GM12874 (cell line): ENCODE data around the gene C6orf58.

Source experiments
- TF ChIP-seq, protein P1 (sequence below): IDR thresholded peaks from 2 replicates; pipeline ENCODE4 v1.5.1; 2011; ENCODE audit warnings: low read depth, mild to moderate bottlenecking, control low read depth, low read length, moderate library complexity; ENCODE audit not compliant: insufficient read depth

Gene C6orf58

DNA sequence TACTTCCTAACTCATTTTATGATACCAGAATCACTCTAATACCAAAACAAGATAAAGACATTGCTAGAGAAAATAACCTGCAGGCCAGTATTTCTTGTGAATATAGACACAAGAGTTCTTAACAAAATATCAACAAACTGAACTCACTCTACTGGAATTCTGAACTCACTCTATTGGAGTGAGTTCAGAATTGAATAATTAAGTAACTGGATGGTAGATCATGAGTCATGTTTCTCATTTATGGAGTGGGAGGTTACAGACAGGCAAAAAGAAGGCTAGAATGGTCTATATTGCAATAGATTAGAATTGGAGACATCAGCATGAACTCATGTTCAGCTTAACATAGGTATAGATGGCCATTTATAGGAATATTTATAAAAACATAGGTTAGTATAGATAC, 26.6 kb upstream of the C6orf58 start:
- TF ChIP-seq, protein P1, sequence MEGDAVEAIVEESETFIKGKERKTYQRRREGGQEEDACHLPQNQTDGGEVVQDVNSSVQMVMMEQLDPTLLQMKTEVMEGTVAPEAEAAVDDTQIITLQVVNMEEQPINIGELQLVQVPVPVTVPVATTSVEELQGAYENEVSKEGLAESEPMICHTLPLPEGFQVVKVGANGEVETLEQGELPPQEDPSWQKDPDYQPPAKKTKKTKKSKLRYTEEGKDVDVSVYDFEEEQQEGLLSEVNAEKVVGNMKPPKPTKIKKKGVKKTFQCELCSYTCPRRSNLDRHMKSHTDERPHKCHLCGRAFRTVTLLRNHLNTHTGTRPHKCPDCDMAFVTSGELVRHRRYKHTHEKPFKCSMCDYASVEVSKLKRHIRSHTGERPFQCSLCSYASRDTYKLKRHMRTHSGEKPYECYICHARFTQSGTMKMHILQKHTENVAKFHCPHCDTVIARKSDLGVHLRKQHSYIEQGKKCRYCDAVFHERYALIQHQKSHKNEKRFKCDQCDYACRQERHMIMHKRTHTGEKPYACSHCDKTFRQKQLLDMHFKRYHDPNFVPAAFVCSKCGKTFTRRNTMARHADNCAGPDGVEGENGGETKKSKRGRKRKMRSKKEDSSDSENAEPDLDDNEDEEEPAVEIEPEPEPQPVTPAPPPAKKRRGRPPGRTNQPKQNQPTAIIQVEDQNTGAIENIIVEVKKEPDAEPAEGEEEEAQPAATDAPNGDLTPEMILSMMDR = no peak

DNA sequence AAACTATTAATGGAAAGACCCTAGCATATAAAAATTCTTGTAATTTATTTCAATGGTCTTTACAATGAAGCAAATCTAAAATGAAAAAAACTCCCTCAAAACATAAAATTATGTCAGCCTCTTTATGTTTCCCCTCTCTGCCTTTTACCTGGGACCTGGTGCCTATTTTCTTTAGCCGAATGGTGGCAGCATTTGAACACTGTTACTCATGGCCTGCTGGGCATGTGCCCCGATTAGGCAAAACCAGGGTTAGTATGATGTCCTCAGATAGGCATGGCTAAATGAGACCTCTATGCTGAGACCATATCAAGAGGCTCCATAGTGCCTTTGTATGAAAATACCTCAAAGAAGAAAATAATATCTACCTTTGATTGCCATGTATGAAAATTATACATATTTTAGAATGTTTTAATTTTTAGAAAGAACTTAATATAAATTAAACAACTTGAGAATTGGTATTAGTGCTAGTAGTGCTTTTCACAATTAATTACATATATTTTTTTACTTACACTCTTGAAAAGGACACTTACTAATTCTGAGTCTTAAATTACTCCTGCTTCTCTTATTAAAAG, 22.5 kb upstream of the C6orf58 start:
- TF ChIP-seq, protein P1 = 0 out of 2 replicates have a peak, but pooled peaks have one; percentile 25

DNA sequence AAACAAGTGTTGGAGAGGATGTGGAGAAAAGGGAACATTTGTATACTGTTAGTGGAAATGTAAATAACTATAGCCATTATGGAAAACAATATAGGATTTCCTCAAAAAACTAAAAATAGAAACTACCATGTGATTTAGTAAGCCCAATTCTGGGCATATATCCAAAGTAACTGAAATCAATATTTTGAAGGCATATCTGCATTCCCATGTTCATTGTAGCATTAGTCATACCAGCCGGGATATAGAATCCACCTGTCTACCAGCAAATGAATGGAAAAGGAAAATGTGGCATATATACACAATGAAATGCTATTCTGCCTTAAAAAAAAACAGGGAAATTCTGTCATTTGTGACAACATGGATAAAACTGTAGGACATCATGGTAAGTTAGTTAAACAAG, 15.3 kb upstream of the C6orf58 start:
- TF ChIP-seq, protein P1 = no peak

DNA sequence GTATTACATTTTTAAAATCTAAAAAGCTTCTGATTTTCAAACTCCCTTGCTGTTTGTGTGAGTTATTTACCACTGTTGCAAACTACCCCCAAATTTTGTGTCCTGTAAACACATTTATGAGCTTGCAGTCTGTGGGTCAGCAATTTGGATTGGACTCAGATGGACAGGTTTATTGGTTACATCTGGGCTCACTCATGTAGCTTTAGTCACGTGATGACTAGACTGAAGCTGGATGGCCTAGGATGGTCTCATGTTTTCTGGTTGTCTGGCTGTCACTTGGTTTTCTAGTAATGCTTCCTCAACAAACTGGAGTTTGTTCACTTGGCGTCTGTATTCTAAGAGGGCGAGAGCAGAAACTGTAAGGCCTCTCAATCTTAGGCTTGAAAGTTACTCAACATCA, 12.2 kb upstream of the C6orf58 start:
- TF ChIP-seq, protein P1 = no peak

DNA sequence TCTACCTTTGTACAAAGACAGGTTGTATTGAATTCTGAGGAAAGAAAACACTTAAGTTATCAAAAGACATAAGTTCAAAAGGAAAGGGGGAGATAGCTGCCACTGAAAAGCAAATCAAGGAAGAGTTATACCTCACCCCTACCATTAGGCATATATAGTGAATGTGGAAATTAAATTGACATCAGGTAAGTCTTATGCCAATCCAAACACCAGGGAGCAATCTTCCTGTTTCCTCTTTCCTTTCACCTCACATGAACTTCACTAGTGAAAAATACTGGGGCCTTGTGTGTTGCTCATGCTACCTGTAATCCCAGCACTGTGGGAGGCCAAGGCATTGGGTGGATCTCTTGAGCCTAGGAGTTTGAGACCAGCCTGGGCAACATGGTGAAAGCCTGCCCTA, 10.9 kb upstream of the C6orf58 start:
- TF ChIP-seq, protein P1 = no peak

DNA sequence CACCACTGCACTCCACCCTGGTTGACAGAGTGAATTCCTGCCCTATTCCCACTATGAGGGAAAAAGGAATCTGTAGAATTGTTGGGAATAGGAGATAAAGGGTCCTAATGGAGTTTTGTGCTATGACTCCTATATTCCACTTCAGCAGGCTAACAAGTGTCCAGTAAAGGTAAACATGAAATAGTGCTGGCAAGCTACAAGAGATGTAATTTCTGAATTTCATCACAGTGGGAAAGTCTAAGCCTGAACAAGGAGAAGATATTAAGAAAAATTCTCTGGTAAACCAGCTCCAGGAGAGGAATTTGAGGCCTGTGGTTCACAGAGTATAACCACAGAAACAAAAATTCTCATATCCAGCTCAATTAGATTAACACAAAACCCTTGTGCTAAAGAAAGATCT, 10.3 kb upstream of the C6orf58 start:
- TF ChIP-seq, protein P1 = no peak

DNA sequence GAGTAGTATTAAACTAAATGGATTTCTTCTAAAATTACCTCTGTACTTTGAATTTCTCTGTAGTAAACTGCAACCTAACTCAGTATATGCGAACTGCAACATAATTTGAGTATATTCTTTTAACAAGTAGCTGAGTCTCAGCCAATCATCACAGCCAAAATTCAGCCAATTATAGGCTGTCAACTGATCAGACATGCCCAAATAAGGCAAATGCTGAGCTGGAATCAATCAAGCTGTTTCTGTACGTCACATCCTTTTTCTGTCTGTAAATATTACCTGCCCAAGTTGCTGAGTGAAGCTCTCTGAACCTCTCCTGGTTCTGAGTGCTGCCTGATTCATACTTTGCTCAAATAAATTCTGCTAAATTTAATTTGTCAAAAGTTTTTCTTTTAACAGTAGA, 9.5 kb upstream of the C6orf58 start:
- TF ChIP-seq, protein P1 = no peak
